ENCODE results near the gene SOD3.

Gene SOD3

DNA sequence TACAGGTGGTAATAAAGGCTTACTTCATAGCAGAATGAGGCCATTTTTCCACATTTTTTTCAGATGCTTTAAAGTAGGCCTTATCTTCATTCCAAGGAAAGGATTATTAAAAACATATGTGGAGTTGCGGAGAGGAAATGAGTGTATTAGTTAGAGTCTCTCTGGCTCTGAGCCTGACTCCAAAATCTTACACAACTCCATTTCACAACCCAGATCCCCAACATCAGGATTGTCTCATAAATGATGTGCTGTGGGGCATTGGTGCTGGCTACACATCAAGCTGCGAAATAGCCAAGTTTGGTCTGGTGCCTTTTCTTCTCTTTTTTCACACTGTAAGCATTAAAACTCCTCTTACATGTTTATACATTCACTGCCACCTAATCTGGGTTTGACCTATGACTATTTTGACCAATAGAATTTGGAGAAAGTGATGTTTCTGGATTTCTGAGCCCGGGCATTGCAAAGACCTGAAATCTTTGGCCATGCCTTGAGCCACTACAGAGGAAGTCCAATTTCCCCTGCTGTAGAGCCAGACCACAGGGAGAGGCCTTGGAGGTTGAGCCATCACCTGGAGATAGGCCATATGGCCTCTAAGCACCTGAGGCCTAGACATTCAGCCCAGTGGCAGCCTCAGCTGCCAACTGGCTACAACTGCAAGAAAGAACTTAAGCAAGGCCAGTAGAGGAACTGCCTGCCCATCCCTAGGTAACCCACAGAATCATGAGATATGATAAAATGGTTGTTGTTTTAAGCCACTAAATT, 16.7 kb upstream of the SOD3 start:
- TF ChIP-seq NFIC (IDR thresholded peaks at IDR 0.05) (no peak), TAF1 (IDR thresholded peaks at IDR 0.05; ENCODE audit: low read depth) (no peak), TEAD4 (IDR thresholded peaks at IDR 0.05) (no peak), TCF12 (IDR thresholded peaks at IDR 0.05; ENCODE audit: low read depth) (no peak), ZBTB7A (IDR thresholded peaks at IDR 0.05; ENCODE audit: low read depth) (no peak)

DNA sequence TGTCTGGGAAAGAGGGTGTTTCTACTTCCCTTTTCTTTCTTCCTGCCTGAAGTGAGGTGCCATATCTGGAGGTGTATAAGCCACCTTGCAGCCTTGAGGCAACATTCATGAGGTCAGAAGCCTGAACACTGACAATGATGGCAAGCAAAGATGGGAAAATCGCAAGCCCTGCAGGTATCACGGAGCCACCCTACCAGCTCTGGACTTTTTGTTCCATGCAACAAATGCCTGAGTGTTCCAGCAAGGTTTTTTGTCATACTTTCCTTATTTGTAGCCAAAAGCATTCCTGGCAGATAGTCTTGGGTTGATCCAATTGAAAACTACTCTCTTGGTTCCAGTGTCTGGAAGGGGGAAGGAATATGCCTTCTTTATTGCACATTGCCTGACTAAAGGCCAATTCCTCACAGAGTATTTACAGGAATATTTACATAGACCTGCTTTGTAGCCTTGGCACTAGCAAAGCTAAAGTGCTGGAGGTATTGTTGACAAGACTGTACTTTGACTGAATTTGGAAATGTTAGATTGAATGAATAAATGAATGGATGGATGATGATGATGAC, 14.4 kb upstream of the SOD3 start:
- TF ChIP-seq CREB1 (IDR thresholded peaks at IDR 0.05; ENCODE audit: low read depth) (no peak), YY1 (IDR thresholded peaks at IDR 0.05; ENCODE audit: low read depth) (no peak), ZBTB7A (IDR thresholded peaks at IDR 0.05; ENCODE audit: low read depth) (no peak), EGR1 (IDR thresholded peaks at IDR 0.05) (no peak), TEAD4 (IDR thresholded peaks at IDR 0.05) (no peak), TCF12 (IDR thresholded peaks at IDR 0.05; ENCODE audit: low read depth) (no peak), NFIC (IDR thresholded peaks at IDR 0.05) (no peak), EP300 (IDR thresholded peaks at IDR 0.05; ENCODE audit: borderline replicate concordance) (no peak), RAD21 (IDR thresholded peaks at IDR 0.05; ENCODE audit: low read depth) (no peak), TAF1 (IDR thresholded peaks at IDR 0.05; ENCODE audit: low read depth) (no peak), FOXM1 (IDR thresholded peaks at IDR 0.05; ENCODE audit: borderline replicate concordance, low read depth) (no peak), CEBPB (IDR thresholded peaks at IDR 0.05) (no peak)
- TF ChIP-seq, protein P1, sequence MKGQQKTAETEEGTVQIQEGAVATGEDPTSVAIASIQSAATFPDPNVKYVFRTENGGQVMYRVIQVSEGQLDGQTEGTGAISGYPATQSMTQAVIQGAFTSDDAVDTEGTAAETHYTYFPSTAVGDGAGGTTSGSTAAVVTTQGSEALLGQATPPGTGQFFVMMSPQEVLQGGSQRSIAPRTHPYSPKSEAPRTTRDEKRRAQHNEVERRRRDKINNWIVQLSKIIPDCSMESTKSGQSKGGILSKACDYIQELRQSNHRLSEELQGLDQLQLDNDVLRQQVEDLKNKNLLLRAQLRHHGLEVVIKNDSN (IDR thresholded peaks at IDR 0.05) = no peak
- TF ChIP-seq, protein P2, sequence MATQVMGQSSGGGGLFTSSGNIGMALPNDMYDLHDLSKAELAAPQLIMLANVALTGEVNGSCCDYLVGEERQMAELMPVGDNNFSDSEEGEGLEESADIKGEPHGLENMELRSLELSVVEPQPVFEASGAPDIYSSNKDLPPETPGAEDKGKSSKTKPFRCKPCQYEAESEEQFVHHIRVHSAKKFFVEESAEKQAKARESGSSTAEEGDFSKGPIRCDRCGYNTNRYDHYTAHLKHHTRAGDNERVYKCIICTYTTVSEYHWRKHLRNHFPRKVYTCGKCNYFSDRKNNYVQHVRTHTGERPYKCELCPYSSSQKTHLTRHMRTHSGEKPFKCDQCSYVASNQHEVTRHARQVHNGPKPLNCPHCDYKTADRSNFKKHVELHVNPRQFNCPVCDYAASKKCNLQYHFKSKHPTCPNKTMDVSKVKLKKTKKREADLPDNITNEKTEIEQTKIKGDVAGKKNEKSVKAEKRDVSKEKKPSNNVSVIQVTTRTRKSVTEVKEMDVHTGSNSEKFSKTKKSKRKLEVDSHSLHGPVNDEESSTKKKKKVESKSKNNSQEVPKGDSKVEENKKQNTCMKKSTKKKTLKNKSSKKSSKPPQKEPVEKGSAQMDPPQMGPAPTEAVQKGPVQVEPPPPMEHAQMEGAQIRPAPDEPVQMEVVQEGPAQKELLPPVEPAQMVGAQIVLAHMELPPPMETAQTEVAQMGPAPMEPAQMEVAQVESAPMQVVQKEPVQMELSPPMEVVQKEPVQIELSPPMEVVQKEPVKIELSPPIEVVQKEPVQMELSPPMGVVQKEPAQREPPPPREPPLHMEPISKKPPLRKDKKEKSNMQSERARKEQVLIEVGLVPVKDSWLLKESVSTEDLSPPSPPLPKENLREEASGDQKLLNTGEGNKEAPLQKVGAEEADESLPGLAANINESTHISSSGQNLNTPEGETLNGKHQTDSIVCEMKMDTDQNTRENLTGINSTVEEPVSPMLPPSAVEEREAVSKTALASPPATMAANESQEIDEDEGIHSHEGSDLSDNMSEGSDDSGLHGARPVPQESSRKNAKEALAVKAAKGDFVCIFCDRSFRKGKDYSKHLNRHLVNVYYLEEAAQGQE (IDR thresholded peaks at IDR 0.05; ENCODE audit: low read depth) = no peak
- TF ChIP-seq, protein P3, sequence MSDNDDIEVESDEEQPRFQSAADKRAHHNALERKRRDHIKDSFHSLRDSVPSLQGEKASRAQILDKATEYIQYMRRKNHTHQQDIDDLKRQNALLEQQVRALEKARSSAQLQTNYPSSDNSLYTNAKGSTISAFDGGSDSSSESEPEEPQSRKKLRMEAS (IDR thresholded peaks at IDR 0.05) = no peak

DNA sequence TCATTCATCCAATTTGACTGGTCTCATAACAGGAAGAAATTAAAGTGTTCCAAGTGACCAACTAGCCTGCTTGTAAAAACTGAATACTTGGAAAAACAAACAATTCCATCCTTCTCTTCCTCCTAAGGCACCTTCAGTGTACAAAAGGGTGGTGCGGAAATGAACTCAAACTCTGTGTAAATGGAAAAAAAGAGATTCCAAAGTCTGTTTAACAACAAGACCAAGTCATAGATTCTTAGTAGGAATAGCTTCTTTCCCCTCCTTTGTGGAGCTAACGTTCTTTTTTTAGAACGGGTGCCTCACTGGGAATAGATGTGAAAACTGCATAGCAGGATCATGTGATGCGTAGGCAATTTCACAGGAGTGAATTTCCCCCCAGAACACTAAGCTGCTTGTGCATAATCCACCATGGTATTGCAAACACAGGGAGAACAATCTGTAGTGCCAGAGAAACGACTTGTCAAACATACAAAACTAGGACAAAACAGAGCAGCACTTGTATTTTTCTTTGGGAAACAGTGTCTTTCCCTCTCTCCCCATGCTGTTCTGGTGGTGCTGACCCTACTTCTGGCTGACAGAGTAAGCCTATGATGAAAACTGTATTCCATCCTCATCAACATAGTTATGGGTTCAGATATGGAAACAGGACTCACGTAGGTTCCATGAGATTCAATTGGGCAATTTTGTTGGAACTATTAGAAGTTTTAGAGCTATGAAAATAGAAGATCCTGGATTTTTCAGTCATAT, 13.2 kb upstream of the SOD3 start:
- TF ChIP-seq, protein P1 (IDR thresholded peaks at IDR 0.05) = no peak
- TF ChIP-seq NFIC (IDR thresholded peaks at IDR 0.05) (no peak), CREB1 (IDR thresholded peaks at IDR 0.05; ENCODE audit: low read depth) (no peak), TCF12 (IDR thresholded peaks at IDR 0.05; ENCODE audit: low read depth) (no peak), YY1 (IDR thresholded peaks at IDR 0.05; ENCODE audit: low read depth) (no peak), TAF1 (IDR thresholded peaks at IDR 0.05; ENCODE audit: low read depth) (no peak), TEAD4 (IDR thresholded peaks at IDR 0.05) (no peak), CEBPB (IDR thresholded peaks at IDR 0.05) (no peak), FOXM1 (IDR thresholded peaks at IDR 0.05; ENCODE audit: borderline replicate concordance, low read depth) (no peak), ZBTB7A (IDR thresholded peaks at IDR 0.05; ENCODE audit: low read depth) (no peak), EP300 (IDR thresholded peaks at IDR 0.05; ENCODE audit: borderline replicate concordance) (no peak), EGR1 (IDR thresholded peaks at IDR 0.05) (no peak), RAD21 (IDR thresholded peaks at IDR 0.05; ENCODE audit: low read depth) (no peak)
- TF ChIP-seq, protein P2 (IDR thresholded peaks at IDR 0.05; ENCODE audit: low read depth) = no peak
- TF ChIP-seq, protein P3 (IDR thresholded peaks at IDR 0.05) = no peak

DNA sequence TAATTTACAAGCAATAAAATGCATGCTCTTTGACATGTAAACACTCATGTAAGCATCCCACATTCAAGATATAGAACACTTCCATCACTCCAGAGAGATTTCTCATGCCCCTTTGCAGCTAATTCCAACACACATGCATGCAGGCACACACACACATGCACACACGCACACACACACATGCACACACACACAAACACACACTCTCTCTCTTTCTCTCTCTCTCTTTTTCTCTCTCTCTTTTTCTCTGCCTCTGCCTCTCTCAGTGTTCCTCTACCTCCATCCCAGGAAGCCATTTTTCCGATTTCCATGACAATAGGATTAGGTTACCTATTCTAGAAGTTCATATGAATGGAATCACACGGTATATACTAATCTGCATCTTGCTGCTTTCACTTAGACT, 11.9 kb upstream of the SOD3 start:
- TF ChIP-seq RAD21 (IDR thresholded peaks at IDR 0.05; ENCODE audit: low read depth) (no peak), YY1 (IDR thresholded peaks at IDR 0.05; ENCODE audit: low read depth) (no peak), CEBPB (IDR thresholded peaks at IDR 0.05) (no peak), ZBTB7A (IDR thresholded peaks at IDR 0.05; ENCODE audit: low read depth) (no peak), FOXM1 (IDR thresholded peaks at IDR 0.05; ENCODE audit: borderline replicate concordance, low read depth) (no peak), TAF1 (IDR thresholded peaks at IDR 0.05; ENCODE audit: low read depth) (no peak), EGR1 (IDR thresholded peaks at IDR 0.05) (no peak), CREB1 (IDR thresholded peaks at IDR 0.05; ENCODE audit: low read depth) (no peak), EP300 (IDR thresholded peaks at IDR 0.05; ENCODE audit: borderline replicate concordance) (no peak), TEAD4 (IDR thresholded peaks at IDR 0.05) (no peak), NFIC (IDR thresholded peaks at IDR 0.05) (no peak), TCF12 (IDR thresholded peaks at IDR 0.05; ENCODE audit: low read depth) (no peak)
- TF ChIP-seq, protein P3 (IDR thresholded peaks at IDR 0.05) = no peak
- TF ChIP-seq, protein P1 (IDR thresholded peaks at IDR 0.05) = no peak
- TF ChIP-seq, protein P2 (IDR thresholded peaks at IDR 0.05; ENCODE audit: low read depth) = no peak

Data from Ishikawa (cell line).